Neural progenitor cell (in vitro differentiated cells): ENCODE results near the gene NDUFA7.

ENCODE experiments used
- EZH2 ChIP-seq: fragments of 200-600 bp; sonication (generic); IDR thresholded peaks from 2 replicates; pipeline ENCODE4 v1.6.1; 2017; ENCODE audit warnings: antibody characterized with exemption, mild to moderate bottlenecking, moderate library complexity
- TF ChIP-seq, protein P1 (sequence below): fragments of 200-600 bp; sonication (generic); IDR thresholded peaks from 2 replicates; pipeline ENCODE4 v1.5.1; 2017; ENCODE audit warnings: antibody characterized with exemption, mild to moderate bottlenecking

DNA sequence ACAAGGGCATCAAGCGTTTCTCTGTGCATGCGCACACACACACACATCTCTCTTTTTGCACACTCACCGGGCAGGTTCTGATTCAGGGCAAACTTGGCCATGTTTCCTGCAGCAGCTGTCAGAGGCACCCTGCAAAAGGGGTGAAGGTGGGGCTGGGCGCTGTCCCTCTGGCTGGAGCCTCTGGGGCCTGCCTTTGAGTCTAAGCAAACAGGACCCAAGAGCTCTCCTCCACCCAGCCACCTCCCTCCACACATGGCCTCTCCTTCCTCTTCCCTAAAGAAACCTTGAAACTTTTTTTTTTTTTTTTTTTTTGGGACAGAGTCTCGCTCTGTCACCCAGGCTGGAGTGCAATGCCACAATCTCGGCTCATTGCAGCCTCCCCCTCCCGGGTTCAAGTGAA lies 16.6 kb upstream of the NDUFA7 start:
- TF ChIP-seq, protein P1, sequence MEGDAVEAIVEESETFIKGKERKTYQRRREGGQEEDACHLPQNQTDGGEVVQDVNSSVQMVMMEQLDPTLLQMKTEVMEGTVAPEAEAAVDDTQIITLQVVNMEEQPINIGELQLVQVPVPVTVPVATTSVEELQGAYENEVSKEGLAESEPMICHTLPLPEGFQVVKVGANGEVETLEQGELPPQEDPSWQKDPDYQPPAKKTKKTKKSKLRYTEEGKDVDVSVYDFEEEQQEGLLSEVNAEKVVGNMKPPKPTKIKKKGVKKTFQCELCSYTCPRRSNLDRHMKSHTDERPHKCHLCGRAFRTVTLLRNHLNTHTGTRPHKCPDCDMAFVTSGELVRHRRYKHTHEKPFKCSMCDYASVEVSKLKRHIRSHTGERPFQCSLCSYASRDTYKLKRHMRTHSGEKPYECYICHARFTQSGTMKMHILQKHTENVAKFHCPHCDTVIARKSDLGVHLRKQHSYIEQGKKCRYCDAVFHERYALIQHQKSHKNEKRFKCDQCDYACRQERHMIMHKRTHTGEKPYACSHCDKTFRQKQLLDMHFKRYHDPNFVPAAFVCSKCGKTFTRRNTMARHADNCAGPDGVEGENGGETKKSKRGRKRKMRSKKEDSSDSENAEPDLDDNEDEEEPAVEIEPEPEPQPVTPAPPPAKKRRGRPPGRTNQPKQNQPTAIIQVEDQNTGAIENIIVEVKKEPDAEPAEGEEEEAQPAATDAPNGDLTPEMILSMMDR, result no peak
- TF ChIP-seq EZH2, result no peak
